ENCODE results near the gene RAET1E.

Gene RAET1E

DNA sequence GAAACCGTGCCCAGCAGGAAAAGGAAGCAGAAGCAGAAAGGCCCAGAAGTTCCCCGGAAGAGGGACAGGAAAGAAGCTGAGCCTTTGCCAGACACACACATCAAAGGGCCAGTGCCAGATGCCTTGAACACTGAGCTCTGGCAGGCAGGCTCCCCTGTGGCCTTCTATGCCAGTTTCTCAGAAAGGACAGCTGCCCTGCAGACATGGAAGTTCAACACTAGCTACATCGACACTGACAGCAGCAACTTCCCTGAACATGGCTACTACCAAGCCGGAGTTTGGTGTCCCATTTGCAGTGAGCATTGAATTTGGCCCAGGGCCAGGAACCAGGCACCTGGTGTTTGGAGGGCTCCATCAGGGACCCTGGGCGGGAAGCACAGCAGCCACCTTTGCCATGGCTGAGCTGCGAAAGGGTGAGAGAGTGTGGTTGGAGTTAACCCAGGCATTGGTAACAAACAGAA lies 8.0 kb upstream of the RAET1E start:
- TF ChIP-seq FOXM1 (IDR thresholded peaks at IDR 0.05; ENCODE audit: borderline replicate concordance) (no peak), BHLHE40 (IDR thresholded peaks at IDR 0.05; ENCODE audit: borderline replicate concordance) (no peak), ELF4 (IDR thresholded peaks at IDR 0.05) (no peak), FOXA1 (IDR thresholded peaks at IDR 0.05) (no peak), SUZ12 (IDR thresholded peaks at IDR 0.05) (no peak)
- TF ChIP-seq, protein P1, sequence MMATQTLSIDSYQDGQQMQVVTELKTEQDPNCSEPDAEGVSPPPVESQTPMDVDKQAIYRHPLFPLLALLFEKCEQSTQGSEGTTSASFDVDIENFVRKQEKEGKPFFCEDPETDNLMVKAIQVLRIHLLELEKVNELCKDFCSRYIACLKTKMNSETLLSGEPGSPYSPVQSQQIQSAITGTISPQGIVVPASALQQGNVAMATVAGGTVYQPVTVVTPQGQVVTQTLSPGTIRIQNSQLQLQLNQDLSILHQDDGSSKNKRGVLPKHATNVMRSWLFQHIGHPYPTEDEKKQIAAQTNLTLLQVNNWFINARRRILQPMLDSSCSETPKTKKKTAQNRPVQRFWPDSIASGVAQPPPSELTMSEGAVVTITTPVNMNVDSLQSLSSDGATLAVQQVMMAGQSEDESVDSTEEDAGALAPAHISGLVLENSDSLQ (IDR thresholded peaks at IDR 0.05), result no peak

DNA sequence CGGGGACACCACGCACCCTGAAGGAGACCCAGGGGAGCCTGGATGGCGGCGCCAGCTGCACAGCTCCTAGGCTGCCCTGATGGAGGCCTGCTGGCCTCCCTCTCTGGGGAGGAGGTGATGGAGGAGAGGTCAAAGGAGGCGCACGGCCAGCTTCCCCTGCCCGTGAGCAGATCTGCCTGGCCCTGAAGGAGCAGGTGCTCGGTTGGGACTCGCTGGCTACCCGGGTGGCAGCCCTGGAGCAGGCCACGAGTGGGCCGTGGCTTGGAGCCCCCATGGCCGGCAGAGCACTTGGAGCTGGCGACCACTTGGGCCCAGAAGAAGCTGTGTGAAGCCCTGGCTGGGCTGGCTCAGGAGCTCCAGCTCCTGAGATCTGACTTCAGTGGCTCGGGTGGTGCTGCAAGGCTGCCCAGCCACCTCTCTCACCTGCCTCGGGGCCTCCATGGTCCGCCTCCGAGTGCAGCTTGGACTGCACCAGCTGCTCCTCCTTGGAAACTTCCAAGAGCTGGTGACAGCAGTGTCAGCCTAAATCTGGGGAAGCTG lies 7.5 kb upstream of the RAET1E start:
- DNase-seq (ENCODE audit: extremely low spot score), result no peak
- ChIA-PET CTCF (interaction anchor here (1.9 kb wide), 1 partner anchor 17 kb away, joined by 4 read pairs; no protein-coding TSS in a partner anchor), POLR2A (interaction anchor here (1.7 kb wide), 1 partner anchor 188 kb away, joined by 4 read pairs; the partner anchor contains the start of gene LATS1)
- TF ChIP-seq L3MBTL2 (conservative IDR thresholded peaks at IDR 0.05) (no peak), CTBP1 (IDR thresholded peaks at IDR 0.05; ENCODE audit: borderline replicate concordance) (no peak), SUZ12 (IDR thresholded peaks at IDR 0.05) (no peak), FOXK2 (IDR thresholded peaks at IDR 0.05) (no peak), NFRKB (IDR thresholded peaks at IDR 0.05) (no peak), ARNT (IDR thresholded peaks at IDR 0.05) (no peak), FOXM1 (IDR thresholded peaks at IDR 0.05; ENCODE audit: borderline replicate concordance) (no peak), TARDBP (IDR thresholded peaks at IDR 0.05) (no peak), FOXA1 (IDR thresholded peaks at IDR 0.05) (no peak)
- TF ChIP-seq, protein P1 (IDR thresholded peaks at IDR 0.05), result no peak

More for the DNA sequence above, 8.0 kb upstream of the RAET1E start:
- ChIA-PET POLR2A (interaction anchor here (1.7 kb wide), 1 partner anchor 188 kb away, joined by 4 read pairs; the partner anchor contains the start of gene LATS1), CTCF (interaction anchor here (1.9 kb wide), 1 partner anchor 16 kb away, joined by 4 read pairs; no protein-coding TSS in a partner anchor)
- DNase-seq (ENCODE audit: extremely low spot score), result no peak

DNA sequence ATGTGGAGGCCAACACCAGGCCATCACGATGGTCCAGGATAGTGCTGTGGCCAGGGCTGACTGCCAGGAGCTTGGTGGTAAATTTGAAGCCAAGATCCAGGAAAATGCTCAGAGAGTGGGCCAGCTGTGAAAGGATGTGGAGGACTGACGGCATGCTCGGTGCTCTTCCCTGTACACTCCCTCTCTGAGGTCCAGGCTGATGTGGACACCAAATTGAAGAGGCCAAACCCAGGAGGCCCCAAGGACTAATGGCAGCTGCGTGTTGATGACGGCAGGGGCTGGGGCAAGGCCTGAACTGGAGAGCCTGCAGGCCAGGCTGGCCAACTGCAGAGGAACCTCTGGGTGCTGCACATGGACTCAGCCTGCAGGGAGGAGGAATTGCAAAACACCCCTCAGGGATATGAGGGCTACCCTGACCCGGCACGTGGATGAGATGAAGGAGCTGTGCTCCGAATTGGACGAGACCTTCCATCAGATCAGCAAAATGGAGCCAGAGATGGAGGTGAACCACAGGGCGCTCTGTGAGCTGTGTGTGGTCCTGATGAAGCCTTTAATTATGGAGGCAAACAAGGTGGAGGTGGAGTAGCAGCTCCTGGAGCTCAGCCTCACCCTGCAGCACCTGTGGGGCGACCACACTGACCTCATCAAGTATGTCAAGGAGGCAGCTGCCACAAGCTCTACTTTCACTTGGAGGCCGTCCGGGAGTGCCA lies 6.9 kb upstream of the RAET1E start:
- TF ChIP-seq BHLHE40 (IDR thresholded peaks at IDR 0.05; ENCODE audit: borderline replicate concordance) (no peak), TARDBP (IDR thresholded peaks at IDR 0.05) (no peak), FOXM1 (IDR thresholded peaks at IDR 0.05; ENCODE audit: borderline replicate concordance) (no peak), HDGF (IDR thresholded peaks at IDR 0.05; ENCODE audit: borderline replicate concordance) (no peak), SUZ12 (IDR thresholded peaks at IDR 0.05) (no peak), NFRKB (IDR thresholded peaks at IDR 0.05) (no peak), ZNF384 (IDR thresholded peaks at IDR 0.05) (no peak), LEF1 (IDR thresholded peaks at IDR 0.05; ENCODE audit: borderline replicate concordance) (no peak), ARNT (IDR thresholded peaks at IDR 0.05) (no peak), ELF4 (IDR thresholded peaks at IDR 0.05) (no peak), SP1 (IDR thresholded peaks at IDR 0.05) (no peak), CTBP1 (IDR thresholded peaks at IDR 0.05; ENCODE audit: borderline replicate concordance) (no peak), FOXK2 (IDR thresholded peaks at IDR 0.05) (no peak), L3MBTL2 (conservative IDR thresholded peaks at IDR 0.05) (no peak), FOXA1 (IDR thresholded peaks at IDR 0.05) (no peak)
- TF ChIP-seq, protein P1 (IDR thresholded peaks at IDR 0.05), result no peak
- DNase-seq (ENCODE audit: extremely low spot score), result no peak
- ChIA-PET POLR2A (no interaction called here), CTCF (interaction anchor here (1.9 kb wide), 1 partner anchor 18 kb away, joined by 4 read pairs; no protein-coding TSS in a partner anchor)

DNA sequence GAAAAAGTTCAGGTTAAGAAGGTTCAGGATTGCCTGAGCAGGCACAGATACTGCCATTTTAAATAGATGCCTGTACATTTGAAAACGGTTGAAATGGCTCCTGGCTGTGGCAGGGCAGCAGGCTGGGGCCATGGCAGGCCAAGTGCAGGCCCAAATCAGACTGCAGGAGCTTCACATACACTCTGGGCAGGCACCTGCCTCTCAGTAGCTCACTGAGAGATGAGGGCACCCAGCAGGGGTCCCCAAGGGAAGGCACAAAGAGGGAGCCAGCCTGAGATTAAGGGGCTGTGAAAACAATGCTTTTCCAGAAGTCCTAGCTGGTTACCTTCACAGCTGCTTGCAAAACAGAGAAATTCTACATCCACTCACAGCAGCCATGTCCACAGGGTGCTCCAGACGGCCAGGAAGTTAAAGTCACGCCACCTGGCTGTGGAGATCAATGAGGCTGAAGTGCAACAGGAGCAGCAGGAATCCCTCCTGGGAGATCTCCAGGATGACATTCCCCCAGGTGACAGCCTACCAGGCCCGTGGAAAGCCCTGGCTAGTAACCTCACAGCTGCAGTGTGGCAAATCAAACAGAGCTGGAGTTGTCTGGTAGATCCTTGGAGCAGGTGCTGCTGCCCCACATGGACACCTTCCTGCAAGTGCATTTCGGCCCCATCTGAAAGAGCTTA lies 6.2 kb upstream of the RAET1E start:
- ChIA-PET CTCF (no interaction called here), POLR2A (no interaction called here)
- no peak for TF ChIP-seq CTBP1 (IDR thresholded peaks at IDR 0.05; ENCODE audit: borderline replicate concordance)
- TF ChIP-seq ZNF384 (IDR thresholded peaks at IDR 0.05), result no peak
- no peak for TF ChIP-seq FOXM1 (IDR thresholded peaks at IDR 0.05; ENCODE audit: borderline replicate concordance)
- no peak for TF ChIP-seq TARDBP (IDR thresholded peaks at IDR 0.05)
- no peak for TF ChIP-seq ARNT (IDR thresholded peaks at IDR 0.05)
- TF ChIP-seq SUZ12 (IDR thresholded peaks at IDR 0.05), result no peak
- no peak for TF ChIP-seq ELF4 (IDR thresholded peaks at IDR 0.05)
- TF ChIP-seq SP1 (IDR thresholded peaks at IDR 0.05), result no peak
- TF ChIP-seq NFRKB (IDR thresholded peaks at IDR 0.05), result no peak
- no peak for TF ChIP-seq FOXA1 (IDR thresholded peaks at IDR 0.05)
- DNase-seq (ENCODE audit: extremely low spot score), result no peak

DNA sequence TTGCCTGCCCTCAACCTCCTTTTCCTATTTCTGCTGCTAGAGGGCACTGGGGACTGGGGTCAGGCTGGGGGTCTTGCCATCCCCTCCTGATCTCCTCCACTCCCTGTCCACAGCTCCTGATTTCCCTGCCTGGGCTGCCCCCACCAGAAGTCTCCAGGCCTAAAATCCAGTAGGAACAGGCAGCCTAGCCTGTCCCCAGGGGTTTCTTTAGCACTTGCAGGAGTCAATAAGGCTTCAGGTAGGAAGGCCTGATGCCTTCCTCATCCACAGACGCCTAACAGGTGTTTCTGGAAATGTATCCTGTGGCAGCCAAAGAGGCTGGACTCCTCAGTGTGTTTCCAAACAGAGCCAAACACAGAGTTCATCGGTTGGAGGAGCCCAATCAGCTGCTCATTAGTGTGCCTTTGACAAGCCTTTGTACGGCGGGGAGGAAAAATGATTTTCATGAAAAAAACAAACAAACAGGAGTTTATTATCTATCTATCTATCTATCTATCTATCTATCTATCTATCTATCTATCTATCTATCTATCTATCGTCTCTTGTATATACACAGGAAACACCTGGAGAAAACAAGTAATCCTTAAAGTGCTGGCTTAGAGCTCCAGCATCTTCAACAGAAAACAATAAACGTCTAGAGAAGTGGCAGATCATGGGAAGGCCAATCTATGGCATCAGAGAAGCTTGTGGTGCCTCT lies 3.7 kb upstream of the RAET1E start:
- DNase-seq (ENCODE audit: extremely low spot score), result no peak
- CTCF ChIA-PET, result interaction anchor here (0.5 kb wide), 1 partner anchor 31 kb away, joined by 3 read pairs; no protein-coding TSS in a partner anchor
- POLR2A ChIA-PET, result no interaction called here
- no peak for TF ChIP-seq BHLHE40 (IDR thresholded peaks at IDR 0.05; ENCODE audit: borderline replicate concordance)
- TF ChIP-seq FOXM1 (IDR thresholded peaks at IDR 0.05; ENCODE audit: borderline replicate concordance), result no peak
- no peak for TF ChIP-seq L3MBTL2 (conservative IDR thresholded peaks at IDR 0.05)
- no peak for TF ChIP-seq ZNF384 (IDR thresholded peaks at IDR 0.05)
- no peak for TF ChIP-seq ARNT (IDR thresholded peaks at IDR 0.05)
- no peak for TF ChIP-seq TARDBP (IDR thresholded peaks at IDR 0.05)
- no peak for TF ChIP-seq FOXA1 (IDR thresholded peaks at IDR 0.05)
- TF ChIP-seq HDGF (IDR thresholded peaks at IDR 0.05; ENCODE audit: borderline replicate concordance), result no peak
- TF ChIP-seq SUZ12 (IDR thresholded peaks at IDR 0.05), result no peak
- TF ChIP-seq, protein P1 (IDR thresholded peaks at IDR 0.05), result no peak
- no peak for TF ChIP-seq NFRKB (IDR thresholded peaks at IDR 0.05)
- no peak for TF ChIP-seq FOXK2 (IDR thresholded peaks at IDR 0.05)
- no peak for TF ChIP-seq ELF4 (IDR thresholded peaks at IDR 0.05)
- no peak for TF ChIP-seq SP1 (IDR thresholded peaks at IDR 0.05)
- TF ChIP-seq CTBP1 (IDR thresholded peaks at IDR 0.05; ENCODE audit: borderline replicate concordance), result no peak
- no peak for TF ChIP-seq LEF1 (IDR thresholded peaks at IDR 0.05; ENCODE audit: borderline replicate concordance)

Measured in HEK293T (cell line).